Liver (tissue), 9 donors: ENCODE data around the gene RFX8. TPM values are rescaled to one million over a fixed set of nuclear protein-coding genes. Genes with fewer than 3 reads are reported as not detected.

Source experiments
- DNase-seq: peaks from one replicate; pipeline ENCODE4 v3.0.0-alpha.2; 2017; ENCODE audit warnings: low spot score
- H3K27ac ChIP-seq, 2 donors: one replicate each; pipeline ENCODE4 v1.7.0; 2013; ENCODE audit warnings: inconsistent platforms in 2 of 2, low read length in 2 of 2, control low read depth in 1 of 2, low read depth in 1 of 2, mild to moderate bottlenecking in 1 of 2
- H3K27me3 ChIP-seq, 4 donors: one replicate each; pipeline versions ENCODE4 v1.6.1 to v1.7.0; 2013; ENCODE audit warnings: low read length in 3 of 4, inconsistent platforms in 1 of 4, mild to moderate bottlenecking in 1 of 4, moderate library complexity in 1 of 4; ENCODE audit not compliant: control insufficient read depth in 4 of 4, insufficient read depth in 4 of 4
- H3K36me3 ChIP-seq, 4 donors: one replicate each; pipeline versions ENCODE4 v1.6.1 to v1.7.0; 2013; ENCODE audit warnings: low read length in 3 of 4, mild to moderate bottlenecking in 3 of 4, low read depth in 1 of 4, moderate library complexity in 1 of 4; ENCODE audit not compliant: control insufficient read depth in 4 of 4, insufficient read depth in 3 of 4
- H3K4me1 ChIP-seq, 4 donors: one replicate each; pipeline versions ENCODE4 v1.6.1 to v1.7.0; 2013; ENCODE audit warnings: low read length in 3 of 4, mild to moderate bottlenecking in 3 of 4, moderate library complexity in 1 of 4; ENCODE audit not compliant: control insufficient read depth in 4 of 4, insufficient read depth in 4 of 4
- H3K4me3 ChIP-seq, 3 donors: one replicate each; pipeline versions ENCODE4 v1.6.1 to v1.7.0; 2013; ENCODE audit warnings: low read length in 3 of 3, control low read depth in 1 of 3, low read depth in 1 of 3, mild to moderate bottlenecking in 1 of 3
- H3K9ac ChIP-seq, 2 donors: one replicate each; pipeline ENCODE4 v1.7.0; 2013; ENCODE audit warnings: low read length in 2 of 2, mild to moderate bottlenecking in 2 of 2, moderate library complexity in 2 of 2, control low read depth in 1 of 2, low read depth in 1 of 2
- H3K9me3 ChIP-seq, 4 donors: one replicate each; pipeline versions ENCODE4 v1.6.1 to v1.7.0; 2013; ENCODE audit warnings: low read length in 3 of 4; ENCODE audit not compliant: control insufficient read depth in 4 of 4
- FOXA1 ChIP-seq: IDR thresholded peaks from 2 replicates; pipeline ENCODE4 v1.6.1; 2016; ENCODE audit warnings: antibody characterized with exemption
- FOXA2 ChIP-seq: IDR thresholded peaks from 2 replicates; pipeline ENCODE4 v1.6.1; 2016; ENCODE audit warnings: antibody characterized with exemption
- GABPA ChIP-seq, 2 donors: IDR thresholded peaks in 1 of 2; conservative IDR thresholded peaks in 1 of 2; 2 replicates each; pipeline ENCODE4 v1.6.1; 2016; ENCODE audit warnings: antibody characterized with exemption in 2 of 2, mild to moderate bottlenecking in 1 of 2, moderate library complexity in 1 of 2
- HNF4A ChIP-seq, 2 donors: conservative IDR thresholded peaks; 2 replicates each; pipeline ENCODE4 v1.6.1; 2016; ENCODE audit warnings: antibody characterized with exemption in 2 of 2, mild to moderate bottlenecking in 2 of 2
- NR2F2 ChIP-seq: IDR thresholded peaks from 2 replicates; pipeline ENCODE4 v1.6.1; 2016; ENCODE audit warnings: antibody characterized with exemption
- RAD21 ChIP-seq, 2 donors: IDR thresholded peaks; 2 replicates each; pipeline ENCODE4 v1.6.1; 2016; ENCODE audit warnings: antibody characterized with exemption in 2 of 2, mild to moderate bottlenecking in 2 of 2
- SP1 ChIP-seq: IDR thresholded peaks from 2 replicates; pipeline ENCODE4 v1.6.1; 2018; ENCODE audit warnings: antibody characterized with exemption, mild to moderate bottlenecking
- WGBS: extraction: QIAGEN DNeasy Blood & Tissue Kit; methylation state at CpG from one replicate; pipeline ENCODE4 v1.1.7; 2013; 5-methylcytosine and 5-hydroxymethylcytosine counted together
- polyA plus RNA-seq, 2 donors: library from polyadenylated mRNA; stranded (reverse) in 1 of 2; unstranded in 1 of 2; fragments of 200-250 nt in 1 of 2; fragments of >200 nt in 1 of 2; fragmentation: Nextera tagmentation in 1 of 2; extraction: Ambion mirVana in 1 of 2; gene quantifications; one replicate each; pipeline versions ENCODE4 v1.2.1 to v1.2.3, GENCODE V29; 2013 to 2015
- total RNA-seq, 2 donors: library from RNA; depleted of rRNA; stranded (reverse); fragments of >200 nt; gene quantifications; one replicate each; pipeline ENCODE4 v1.2.3, GENCODE V29; 2014
- TF ChIP-seq, protein P1 (sequence below): IDR thresholded peaks from 2 replicates; pipeline ENCODE4 v1.6.1; 2016; ENCODE audit warnings: antibody characterized with exemption
- TF ChIP-seq, protein P2 (sequence below): IDR thresholded peaks from 2 replicates; pipeline ENCODE4 v1.6.1; 2016; ENCODE audit warnings: antibody characterized with exemption
- TF ChIP-seq, protein P3 (sequence below): IDR thresholded peaks from 2 replicates; pipeline ENCODE4 v1.6.1; 2016; ENCODE audit warnings: antibody characterized with exemption, mild to moderate bottlenecking
- TF ChIP-seq, protein P4 (sequence below): fragments of 150-350 bp; IDR thresholded peaks from 2 replicates; pipeline ENCODE4 v1.5.1; 2017; ENCODE audit warnings: improper control_type of control experiment, low read depth, low read length; ENCODE audit not compliant: missing input control
- donor health status: healthy.
- donor health status: healthy.
- donor health status: healthy.
- donor health status: healthy.
- donor health status: healthy.

The RFX8 gene
- total and polyA plus RNA-seq, 4 donors: 0.08 to 0.09 (median 0.09) TPM; not detected in 1

DNA sequence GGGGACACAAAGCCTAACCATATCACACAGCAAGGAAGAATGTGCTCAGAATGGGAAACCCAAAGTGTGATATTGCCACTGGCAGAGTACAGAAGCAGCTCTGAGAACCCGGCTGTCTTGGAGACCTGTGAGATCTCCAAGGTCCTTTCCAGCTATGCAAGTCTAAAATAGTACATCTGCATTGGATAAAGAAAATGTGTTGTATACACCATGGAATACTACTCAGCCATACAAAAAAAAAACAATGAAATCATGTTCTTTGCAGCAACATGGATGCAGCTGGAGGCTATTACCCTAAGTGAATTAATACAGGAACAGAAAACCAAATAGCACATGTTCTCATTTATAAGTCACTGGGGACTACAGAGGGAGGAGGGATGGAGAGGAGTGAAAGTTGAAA, 36.5 kb upstream of the RFX8 start:
- 97% methylated on average over 1 of the region's 1 CpG for WGBS
- Histone ChIP-seq H3K9me3 (no peaks in the 10 kb centered on the region), H3K36me3 (no peaks in the 10 kb centered on the region), H3K4me1 (peaks cover 0 to 7% (median 2%) of the 10 kb centered on the region in 4 donors), H3K27ac (no peak overlapping the region), H3K27me3 (peaks cover 0 to 3% (median 0%) of the 10 kb centered on the region in 4 donors), H3K9ac (no peak overlapping the region), H3K4me3 (no peak overlapping the region)
- TF ChIP-seq NR2F2 (no peak), FOXA2 (no peak), FOXA1 (no peak), RAD21 (IDR thresholded peaks at IDR 0.05) (no peak), GABPA (IDR thresholded peaks at IDR 0.05 in 1 of 2, conservative IDR thresholded peaks at IDR 0.05 in 1 of 2) (no peak)
- TF ChIP-seq, protein P1, sequence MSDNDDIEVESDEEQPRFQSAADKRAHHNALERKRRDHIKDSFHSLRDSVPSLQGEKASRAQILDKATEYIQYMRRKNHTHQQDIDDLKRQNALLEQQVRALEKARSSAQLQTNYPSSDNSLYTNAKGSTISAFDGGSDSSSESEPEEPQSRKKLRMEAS: no peak
- TF ChIP-seq, protein P2, sequence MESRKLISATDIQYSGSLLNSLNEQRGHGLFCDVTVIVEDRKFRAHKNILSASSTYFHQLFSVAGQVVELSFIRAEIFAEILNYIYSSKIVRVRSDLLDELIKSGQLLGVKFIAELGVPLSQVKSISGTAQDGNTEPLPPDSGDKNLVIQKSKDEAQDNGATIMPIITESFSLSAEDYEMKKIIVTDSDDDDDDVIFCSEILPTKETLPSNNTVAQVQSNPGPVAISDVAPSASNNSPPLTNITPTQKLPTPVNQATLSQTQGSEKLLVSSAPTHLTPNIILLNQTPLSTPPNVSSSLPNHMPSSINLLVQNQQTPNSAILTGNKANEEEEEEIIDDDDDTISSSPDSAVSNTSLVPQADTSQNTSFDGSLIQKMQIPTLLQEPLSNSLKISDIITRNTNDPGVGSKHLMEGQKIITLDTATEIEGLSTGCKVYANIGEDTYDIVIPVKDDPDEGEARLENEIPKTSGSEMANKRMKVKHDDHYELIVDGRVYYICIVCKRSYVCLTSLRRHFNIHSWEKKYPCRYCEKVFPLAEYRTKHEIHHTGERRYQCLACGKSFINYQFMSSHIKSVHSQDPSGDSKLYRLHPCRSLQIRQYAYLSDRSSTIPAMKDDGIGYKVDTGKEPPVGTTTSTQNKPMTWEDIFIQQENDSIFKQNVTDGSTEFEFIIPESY: no peak
- TF ChIP-seq, protein P3, sequence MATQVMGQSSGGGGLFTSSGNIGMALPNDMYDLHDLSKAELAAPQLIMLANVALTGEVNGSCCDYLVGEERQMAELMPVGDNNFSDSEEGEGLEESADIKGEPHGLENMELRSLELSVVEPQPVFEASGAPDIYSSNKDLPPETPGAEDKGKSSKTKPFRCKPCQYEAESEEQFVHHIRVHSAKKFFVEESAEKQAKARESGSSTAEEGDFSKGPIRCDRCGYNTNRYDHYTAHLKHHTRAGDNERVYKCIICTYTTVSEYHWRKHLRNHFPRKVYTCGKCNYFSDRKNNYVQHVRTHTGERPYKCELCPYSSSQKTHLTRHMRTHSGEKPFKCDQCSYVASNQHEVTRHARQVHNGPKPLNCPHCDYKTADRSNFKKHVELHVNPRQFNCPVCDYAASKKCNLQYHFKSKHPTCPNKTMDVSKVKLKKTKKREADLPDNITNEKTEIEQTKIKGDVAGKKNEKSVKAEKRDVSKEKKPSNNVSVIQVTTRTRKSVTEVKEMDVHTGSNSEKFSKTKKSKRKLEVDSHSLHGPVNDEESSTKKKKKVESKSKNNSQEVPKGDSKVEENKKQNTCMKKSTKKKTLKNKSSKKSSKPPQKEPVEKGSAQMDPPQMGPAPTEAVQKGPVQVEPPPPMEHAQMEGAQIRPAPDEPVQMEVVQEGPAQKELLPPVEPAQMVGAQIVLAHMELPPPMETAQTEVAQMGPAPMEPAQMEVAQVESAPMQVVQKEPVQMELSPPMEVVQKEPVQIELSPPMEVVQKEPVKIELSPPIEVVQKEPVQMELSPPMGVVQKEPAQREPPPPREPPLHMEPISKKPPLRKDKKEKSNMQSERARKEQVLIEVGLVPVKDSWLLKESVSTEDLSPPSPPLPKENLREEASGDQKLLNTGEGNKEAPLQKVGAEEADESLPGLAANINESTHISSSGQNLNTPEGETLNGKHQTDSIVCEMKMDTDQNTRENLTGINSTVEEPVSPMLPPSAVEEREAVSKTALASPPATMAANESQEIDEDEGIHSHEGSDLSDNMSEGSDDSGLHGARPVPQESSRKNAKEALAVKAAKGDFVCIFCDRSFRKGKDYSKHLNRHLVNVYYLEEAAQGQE: no peak
- TF ChIP-seq, protein P4, sequence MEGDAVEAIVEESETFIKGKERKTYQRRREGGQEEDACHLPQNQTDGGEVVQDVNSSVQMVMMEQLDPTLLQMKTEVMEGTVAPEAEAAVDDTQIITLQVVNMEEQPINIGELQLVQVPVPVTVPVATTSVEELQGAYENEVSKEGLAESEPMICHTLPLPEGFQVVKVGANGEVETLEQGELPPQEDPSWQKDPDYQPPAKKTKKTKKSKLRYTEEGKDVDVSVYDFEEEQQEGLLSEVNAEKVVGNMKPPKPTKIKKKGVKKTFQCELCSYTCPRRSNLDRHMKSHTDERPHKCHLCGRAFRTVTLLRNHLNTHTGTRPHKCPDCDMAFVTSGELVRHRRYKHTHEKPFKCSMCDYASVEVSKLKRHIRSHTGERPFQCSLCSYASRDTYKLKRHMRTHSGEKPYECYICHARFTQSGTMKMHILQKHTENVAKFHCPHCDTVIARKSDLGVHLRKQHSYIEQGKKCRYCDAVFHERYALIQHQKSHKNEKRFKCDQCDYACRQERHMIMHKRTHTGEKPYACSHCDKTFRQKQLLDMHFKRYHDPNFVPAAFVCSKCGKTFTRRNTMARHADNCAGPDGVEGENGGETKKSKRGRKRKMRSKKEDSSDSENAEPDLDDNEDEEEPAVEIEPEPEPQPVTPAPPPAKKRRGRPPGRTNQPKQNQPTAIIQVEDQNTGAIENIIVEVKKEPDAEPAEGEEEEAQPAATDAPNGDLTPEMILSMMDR: no peak
- no peak for DNase-seq

DNA sequence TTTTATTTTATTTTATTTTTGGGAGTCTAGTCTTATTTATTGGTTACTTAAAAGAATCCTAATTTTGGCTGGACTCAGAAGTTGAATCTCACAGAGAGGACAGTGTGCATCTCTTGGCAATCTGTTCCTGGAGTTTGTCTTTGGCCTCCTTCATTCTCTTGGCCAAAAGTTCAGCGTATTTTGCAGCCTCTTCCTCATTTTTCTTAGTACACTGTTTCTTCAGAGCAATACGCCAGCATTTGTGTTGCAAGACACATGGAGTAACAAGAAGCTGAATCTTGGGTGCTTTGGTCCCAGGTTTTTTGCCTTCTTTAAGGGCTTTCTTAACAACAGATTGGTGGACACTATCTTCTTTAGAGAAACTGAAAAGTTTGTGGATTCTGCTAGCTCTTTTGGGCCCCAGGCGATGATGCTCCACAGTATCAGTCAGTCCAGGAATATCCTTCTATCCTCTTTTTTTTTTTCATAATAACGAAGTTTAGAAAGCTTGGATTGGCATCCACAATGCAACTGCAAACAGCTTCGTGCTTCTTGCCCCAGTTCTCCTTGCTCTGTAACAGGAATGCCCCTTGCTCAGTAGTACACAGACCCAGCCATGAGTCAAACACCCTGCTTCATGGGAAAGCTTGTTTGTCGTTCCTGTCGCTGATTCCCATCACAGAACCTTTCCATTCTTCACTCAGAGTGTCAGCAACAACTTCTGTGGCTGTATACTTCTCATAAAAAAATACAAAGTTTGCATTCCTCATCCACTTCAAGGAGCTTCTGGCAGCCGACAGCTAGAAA, 34.8 kb upstream of the RFX8 start:
- TF ChIP-seq NR2F2 (no peak), HNF4A (conservative IDR thresholded peaks at IDR 0.05) (no peak), FOXA2 (no peak), SP1 (no peak), GABPA (IDR thresholded peaks at IDR 0.05 in 1 of 2, conservative IDR thresholded peaks at IDR 0.05 in 1 of 2) (no peak)
- TF ChIP-seq, protein P2: no peak
- TF ChIP-seq, protein P3: no peak
- TF ChIP-seq, protein P1: no peak
- no peak overlapping the region for H3K4me3 ChIP-seq
- H3K4me1 ChIP-seq: no peaks in the 10 kb centered on the region
- no peaks in the 10 kb centered on the region for H3K9me3 ChIP-seq
- 75% methylated on average over 8 of the region's 8 CpGs for WGBS
- no peak overlapping the region for H3K9ac ChIP-seq
- no peak for DNase-seq
- peaks cover 0 to 3% (median 0%) of the 10 kb centered on the region in 4 donors for H3K27me3 ChIP-seq
- no peaks in the 10 kb centered on the region for H3K36me3 ChIP-seq
- peak overlapping the region in 1 of 2 donors; percentile 31 for H3K27ac ChIP-seq
